Vagina (tissue), 2 donors: ENCODE data around the gene BSPRY.

Source experiments
- CTCF ChIP-seq, 3 experiments: fragments of 450-650 bp in 2 of 3; fragments of 200-600 bp in 1 of 3; sonication (generic) in 1 of 3; IDR thresholded peaks; one replicate each; pipeline ENCODE4 v1.5.1; 2017 to 2019; ENCODE audit warnings: antibody characterized with exemption in 3 of 3, mild to moderate bottlenecking in 2 of 3, moderate library complexity in 2 of 3
- POLR2A ChIP-seq, 2 donors: fragments of 450-650 bp; IDR thresholded peaks; one replicate each; pipeline ENCODE4 v1.6.1; 2017; ENCODE audit warnings: antibody characterized with exemption in 2 of 2, mild to moderate bottlenecking in 2 of 2, moderate library complexity in 2 of 2

- no peak for TF ChIP-seq POLR2A (IDR thresholded peaks at IDR 0.05)
- TF ChIP-seq CTCF (IDR thresholded peaks at IDR 0.05): no peak
Measured at GRCh38 chr9:113403646-113404045, 54.3 kb downstream of the BSPRY start.
